CD14-positive monocyte (primary cell): ENCODE measurements around the gene ZNF346. TPM values are rescaled to one million over a fixed set of nuclear protein-coding genes. Genes with fewer than 3 reads are reported as not detected.
A peak's percentile ranks its signal among the peaks of the same experiment; 100 is the strongest.

Experiments used
- DNase-seq, 3 donors: peaks; one replicate each; pipeline ENCODE4 v3.0.0-alpha.2; 2011 to 2022
- H2AFZ ChIP-seq: 2 replicates; pipeline ENCODE4 v1.6.0; 2012; ENCODE audit warnings: mild to moderate bottlenecking, low read depth, low read length, inconsistent platforms; ENCODE audit not compliant: insufficient read depth, poor library complexity, severe bottlenecking
- H3K27ac ChIP-seq, 2 donors: 1 replicate in 1 of 2; 2 replicates in 1 of 2; pipeline ENCODE4 v1.5.1; 2012 to 2013; ENCODE audit warnings: low read length in 2 of 2, control low read depth in 1 of 2, inconsistent platforms in 1 of 2, low read depth in 1 of 2, mild to moderate bottlenecking in 1 of 2
- H3K27me3 ChIP-seq, 2 donors: one replicate each; pipeline versions ENCODE4 v1.6.0 to v1.6.1; 2011 to 2013; ENCODE audit warnings: low read length in 2 of 2; ENCODE audit not compliant: control insufficient read depth in 2 of 2, insufficient read depth in 2 of 2
- H3K36me3 ChIP-seq, 2 donors: replicated peaks in 1 of 2; 1 replicate in 1 of 2; 2 replicates in 1 of 2; pipeline versions ENCODE4 v1.5.1 to v1.6.1; 2012 to 2013; ENCODE audit warnings: low read length in 2 of 2, control low read depth in 1 of 2, inconsistent platforms in 1 of 2, mild to moderate bottlenecking in 1 of 2; ENCODE audit not compliant: insufficient read depth in 2 of 2, control insufficient read depth in 1 of 2
- H3K4me1 ChIP-seq, 2 donors: 1 replicate in 1 of 2; 2 replicates in 1 of 2; pipeline versions ENCODE4 v1.5.1 to v1.6.1; 2012 to 2013; ENCODE audit warnings: low read length in 2 of 2, control low read depth in 1 of 2, inconsistent platforms in 1 of 2, mild to moderate bottlenecking in 1 of 2, moderate library complexity in 1 of 2; ENCODE audit not compliant: insufficient read depth in 2 of 2, control insufficient read depth in 1 of 2
- H3K4me2 ChIP-seq: replicated peaks from 2 replicates; pipeline ENCODE3; 2012; ENCODE audit warnings: low read length, moderate library complexity, mild to moderate bottlenecking; ENCODE audit not compliant: poor library complexity, severe bottlenecking; ENCODE audit errors: extremely low read depth
- H3K4me3 ChIP-seq, 3 experiments: fragments of 200-600 bp in 1 of 3; sonication (generic) in 1 of 3; replicated peaks in 1 of 3; 1 replicate in 2 of 3; 2 replicates in 1 of 3; pipeline ENCODE4 v1.5.1; 2011 to 2013; ENCODE audit warnings: low read length in 3 of 3, mild to moderate bottlenecking in 3 of 3, control low read depth in 2 of 3, low read depth in 2 of 3, inconsistent platforms in 1 of 3, moderate library complexity in 1 of 3
- H3K79me2 ChIP-seq: 2 replicates; pipeline ENCODE4 v1.6.0; 2012; ENCODE audit warnings: mild to moderate bottlenecking, control low read depth, inconsistent platforms, low read length, moderate library complexity; ENCODE audit not compliant: insufficient read depth
- H3K9ac ChIP-seq: 2 replicates; pipeline ENCODE4 v1.6.0; 2017; ENCODE audit warnings: low read length, mild to moderate bottlenecking; ENCODE audit not compliant: insufficient read depth, poor library complexity, severe bottlenecking
- H3K9me3 ChIP-seq, 2 donors: replicated peaks in 1 of 2; 1 replicate in 1 of 2; 2 replicates in 1 of 2; pipeline versions ENCODE4 v1.5.1 to v1.6.1; 2012 to 2013; ENCODE audit warnings: low read length in 2 of 2, control low read depth in 1 of 2; ENCODE audit not compliant: control insufficient read depth in 1 of 2, insufficient read depth in 1 of 2
- H4K20me1 ChIP-seq: 2 replicates; pipeline ENCODE4 v1.6.0; 2012; ENCODE audit warnings: mild to moderate bottlenecking, low read length, control low read depth, moderate library complexity; ENCODE audit not compliant: insufficient read depth
- H3K27ac Mint-ChIP-seq, 7 donors: one replicate each; pipeline ENCODE4 v1.8.0; 2020; ENCODE audit warnings: mild to moderate bottlenecking in 7 of 7, mixed read lengths in 7 of 7, moderate library complexity in 6 of 7, inconsistent platforms in 2 of 7
- H3K27me3 Mint-ChIP-seq, 3 donors: one replicate each; pipeline ENCODE4 v1.8.0; 2021 to 2022; ENCODE audit warnings: low read depth in 3 of 3, mild to moderate bottlenecking in 3 of 3, mixed read lengths in 3 of 3, moderate library complexity in 3 of 3, inconsistent platforms in 1 of 3
- H3K36me3 Mint-ChIP-seq, 2 donors: one replicate each; pipeline ENCODE4 v1.8.0; 2020; ENCODE audit warnings: mixed read lengths in 2 of 2, inconsistent platforms in 1 of 2, mild to moderate bottlenecking in 1 of 2
- H3K4me1 Mint-ChIP-seq: one replicate; pipeline ENCODE4 v1.8.0; 2020; ENCODE audit warnings: mild to moderate bottlenecking, mixed read lengths
- H3K4me3 Mint-ChIP-seq, 2 donors: one replicate each; pipeline ENCODE4 v1.8.0; 2020; ENCODE audit warnings: mild to moderate bottlenecking in 2 of 2, mixed read lengths in 2 of 2, moderate library complexity in 1 of 2
- H3K9me3 Mint-ChIP-seq, 7 donors: one replicate each; pipeline ENCODE4 v1.8.0; 2020 to 2022; ENCODE audit warnings: mixed read lengths in 7 of 7, mild to moderate bottlenecking in 6 of 7, moderate library complexity in 6 of 7, inconsistent platforms in 2 of 7
- CTCF ChIP-seq: fragments of 200-600 bp; IDR thresholded peaks from one replicate; pipeline ENCODE4 v1.8.0; 2022; ENCODE audit warnings: antibody characterized with exemption, mild to moderate bottlenecking
- WGBS: methylation state at CpG from one replicate; pipeline ENCODE4 v1.1.5; 2013; ENCODE audit warnings: missing lambda C conversion rate; ENCODE audit not compliant: insufficient coverage; 5-methylcytosine and 5-hydroxymethylcytosine counted together
- intact Hi-C, 2 donors: fragments of 100-400 bp; cut with micrococcal nuclease; formaldehyde crosslinking; loops; one replicate each; pipeline versions ENCODE4 v1.15.0 to v1.15.1; 2023
- polyA plus RNA-seq, 3 donors: library from polyadenylated mRNA; depleted of rRNA in 1 of 3; unstranded in 2 of 3; stranded (reverse) in 1 of 3; fragments of 300-500 nt in 2 of 3; fragments of >200 nt in 1 of 3; fragmentation: Illumina TruSeq in 2 of 3; gene quantifications; 1 replicate in 2 of 3; 2 replicates in 1 of 3; pipeline ENCODE4 v1.2.3, GENCODE V29; 2012 to 2021

ZNF346 gene
- polyA plus RNA-seq, 3 donors, result 6.0 to 9.6 (median 6.4) TPM

DNA sequence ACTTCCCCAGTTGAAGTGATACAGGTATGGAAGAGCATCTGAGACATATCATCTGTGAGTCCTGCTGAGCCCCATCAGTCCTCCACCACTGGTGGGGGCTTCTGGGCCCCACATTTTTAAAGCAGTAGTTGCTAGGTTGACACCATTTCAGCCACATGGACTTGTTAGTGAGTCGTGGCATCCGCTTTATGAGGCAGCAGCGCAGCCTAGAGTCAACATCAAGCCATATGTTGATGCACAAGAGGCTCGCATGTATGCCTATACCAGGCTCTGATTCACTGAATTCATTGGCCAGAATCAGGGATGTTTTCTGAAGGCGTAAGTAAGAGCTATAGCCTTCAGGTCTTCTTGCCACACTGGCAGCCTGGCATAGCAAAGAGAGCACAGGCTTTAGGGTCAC, 26.8 kb downstream of the ZNF346 start:
- no peak overlapping the region for H3K4me3 ChIP-seq
- H3K4me1 Mint-ChIP-seq, result no peaks in the 10 kb centered on the region
- intact Hi-C loops, result no loop called here
- 98% methylated on average over 5 of the region's 5 CpGs for WGBS
- no peak for TF ChIP-seq CTCF
- no peak for DNase-seq
- no peak overlapping the region for H3K27ac ChIP-seq
- peaks cover 0 to 2% (median 0%) of the 10 kb centered on the region in 3 donors for H3K27me3 Mint-ChIP-seq
- H3K4me1 ChIP-seq, result no peaks in the 10 kb centered on the region
- no peaks in the 10 kb centered on the region for H3K9me3 Mint-ChIP-seq
- no peaks in the 10 kb centered on the region for H3K79me2 ChIP-seq
- H3K27me3 ChIP-seq, result no peaks in the 10 kb centered on the region
- no peak overlapping the region for H2AFZ ChIP-seq
- no peak overlapping the region for H3K4me2 ChIP-seq
- peak overlapping the region in 1 of 7 donors; percentile 42 for H3K27ac Mint-ChIP-seq
- no peaks in the 10 kb centered on the region for H4K20me1 ChIP-seq
- H3K9me3 ChIP-seq, result no peaks in the 10 kb centered on the region
- H3K9ac ChIP-seq, result no peak overlapping the region
- no peak overlapping the region for H3K4me3 Mint-ChIP-seq
- peaks cover 55 to 81% of the 10 kb centered on the region in 2 donors for H3K36me3 Mint-ChIP-seq
- peaks cover 56 to 88% of the 10 kb centered on the region in 2 donors for H3K36me3 ChIP-seq

DNA sequence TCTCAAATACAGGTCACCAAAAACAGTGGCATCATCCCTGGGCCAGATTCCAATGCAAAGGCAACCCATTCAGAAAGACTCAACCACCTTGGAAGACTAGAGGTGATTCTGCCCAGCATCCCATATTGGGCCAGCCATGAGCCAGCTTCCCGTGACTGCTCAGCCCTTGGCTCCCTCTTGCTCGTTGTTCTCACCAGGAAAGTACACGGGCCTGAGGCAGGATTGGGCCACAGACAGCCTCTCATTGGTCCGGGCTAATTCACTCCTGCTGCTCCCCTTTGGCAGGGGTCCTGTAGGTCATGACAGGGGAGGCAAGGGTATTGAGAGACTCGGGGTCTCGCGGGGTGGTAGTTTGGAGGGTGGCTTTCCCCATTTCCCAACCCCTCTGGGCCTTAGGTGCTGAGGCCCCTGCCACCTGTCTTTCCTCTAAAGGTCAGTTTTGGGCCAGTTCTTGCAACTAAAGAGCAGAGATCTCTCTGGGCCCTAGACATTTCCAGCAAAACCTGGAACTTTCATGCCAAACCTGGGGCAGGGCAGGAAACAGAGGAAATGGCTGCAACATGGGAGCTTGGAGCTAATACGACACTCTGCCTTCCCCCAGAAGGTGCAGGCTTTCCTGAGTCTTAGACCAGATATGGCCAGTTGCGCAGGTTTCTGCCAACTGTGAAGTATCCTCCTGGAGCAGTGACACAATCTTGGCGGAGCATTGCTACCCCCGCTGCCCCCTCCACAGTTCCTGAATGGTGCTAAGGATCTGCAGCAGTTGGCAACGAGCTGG, 42.2 kb downstream of the ZNF346 start:
- intact Hi-C loops, result no loop called here
- Histone ChIP-seq H3K27me3 (no peaks in the 10 kb centered on the region), H4K20me1 (no peaks in the 10 kb centered on the region), H2AFZ (no peak overlapping the region), H3K27ac (no peak overlapping the region), H3K79me2 (no peaks in the 10 kb centered on the region), H3K4me3 (no peak overlapping the region), H3K4me1 (no peaks in the 10 kb centered on the region), H3K36me3 (peaks cover 31 to 68% of the 10 kb centered on the region in 2 donors), H3K4me2 (no peak overlapping the region), H3K9ac (no peak overlapping the region), H3K9me3 (no peaks in the 10 kb centered on the region)
- WGBS, result 92% methylated on average over 9 of the region's 12 CpGs
- no peak overlapping the region for H3K4me3 Mint-ChIP-seq
- H3K27me3 Mint-ChIP-seq, result no peaks in the 10 kb centered on the region
- TF ChIP-seq CTCF, result no peak
- no peak overlapping the region for H3K27ac Mint-ChIP-seq
- peaks cover 36 to 62% of the 10 kb centered on the region in 2 donors for H3K36me3 Mint-ChIP-seq
- DNase-seq, result no peak
- no peaks in the 10 kb centered on the region for H3K4me1 Mint-ChIP-seq
- H3K9me3 Mint-ChIP-seq, result no peaks in the 10 kb centered on the region
